Testis (tissue), 5 donors: ENCODE results near the gene RELA. TPM values are rescaled to one million over a fixed set of nuclear protein-coding genes. Genes with fewer than 3 reads are reported as not detected.

ENCODE experiments used
- DNase-seq: peaks from one replicate; pipeline ENCODE4 v3.0.0-alpha.2; 2019
- H3K27ac ChIP-seq, 2 donors: fragments of 200-600 bp; sonication (generic); one replicate each; pipeline ENCODE4 v1.5.1; 2019
- H3K27me3 ChIP-seq: fragments of 200-600 bp; sonication (generic); one replicate; pipeline ENCODE4 v1.5.1; 2019
- H3K36me3 ChIP-seq: fragments of 200-600 bp; sonication (generic); one replicate; pipeline ENCODE4 v1.5.1; 2017; ENCODE audit warnings: low read depth; ENCODE audit errors: missing control alignments
- H3K4me1 ChIP-seq: fragments of 200-600 bp; sonication (generic); one replicate; pipeline ENCODE4 v1.5.1; 2019
- H3K4me3 ChIP-seq, 2 donors: fragments of 200-600 bp; sonication (generic); one replicate each; pipeline ENCODE4 v1.5.1; 2017 to 2019
- H3K9me3 ChIP-seq: fragments of 200-600 bp; sonication (generic); one replicate; pipeline ENCODE4 v1.5.1; 2017
- POLR2A ChIP-seq: fragments of 450-650 bp; IDR thresholded peaks from one replicate; pipeline ENCODE4 v1.6.1; 2017; ENCODE audit warnings: antibody characterized with exemption, mild to moderate bottlenecking, moderate library complexity
- WGBS, 2 donors: methylation state at CpG; one replicate each; pipeline ENCODE4 v1.1.5; 2018; 5-methylcytosine and 5-hydroxymethylcytosine counted together
- intact Hi-C: fragments of 100-400 bp; cut with DNase I; formaldehyde crosslinking; loops from one replicate; pipeline ENCODE4 v1.15.1; 2023; ENCODE audit warnings: low total_unique reads
- long read RNA-seq, 2 donors: transcript quantifications; one replicate each; lab custom pipeline, GENCODE V29; 2026
- polyA plus RNA-seq: library from polyadenylated mRNA; stranded (reverse); fragments of 350-450 nt; fragmentation: Illumina TruSeq; extraction: RNeasy Lipid Tissue Mini Kit (QIAGEN cat#74804); gene quantifications from one replicate; pipeline ENCODE4 v1.2.3, GENCODE V29; 2014; ENCODE audit warnings: low read depth, low replicate concordance; ENCODE audit not compliant: insufficient read depth
- total RNA-seq, 2 donors: library from RNA; depleted of rRNA; stranded (reverse); fragments of >200 nt; gene quantifications; one replicate each; pipeline ENCODE4 v1.2.3, GENCODE V29; 2016
- TF ChIP-seq, protein P1 (sequence below), 3 experiments: fragments of 450-650 bp in 2 of 3; fragments of 200-600 bp in 1 of 3; sonication (generic) in 1 of 3; IDR thresholded peaks; one replicate each; pipeline ENCODE4 v1.5.1; 2016 to 2019; ENCODE audit warnings: antibody characterized with exemption in 3 of 3, mild to moderate bottlenecking in 2 of 3, moderate library complexity in 1 of 3

RELA gene
- 10 to 100 TPM; 64.9 to 82.0 TPM for total RNA-seq
- polyA plus RNA-seq = 47.5 TPM
- long read RNA-seq, donor 1, transcript RELA-202 (11 exons, 2,700 nt) = major isoform, 11 of 15 reads
- long read RNA-seq, donor 1, partial matches to known transcripts = 0 of 15 reads
- long read RNA-seq, donor 1, other reads (novel, unspliced or antisense) = 0 of 15 reads
- long read RNA-seq, donor 2, transcript RELA-205 (10 exons, 3,183 nt) = major isoform, 5 of 11 reads
- long read RNA-seq, donor 2, partial matches to known transcripts = 0 of 11 reads
- long read RNA-seq, donor 2, other reads (novel, unspliced or antisense) = 0 of 11 reads

DNA sequence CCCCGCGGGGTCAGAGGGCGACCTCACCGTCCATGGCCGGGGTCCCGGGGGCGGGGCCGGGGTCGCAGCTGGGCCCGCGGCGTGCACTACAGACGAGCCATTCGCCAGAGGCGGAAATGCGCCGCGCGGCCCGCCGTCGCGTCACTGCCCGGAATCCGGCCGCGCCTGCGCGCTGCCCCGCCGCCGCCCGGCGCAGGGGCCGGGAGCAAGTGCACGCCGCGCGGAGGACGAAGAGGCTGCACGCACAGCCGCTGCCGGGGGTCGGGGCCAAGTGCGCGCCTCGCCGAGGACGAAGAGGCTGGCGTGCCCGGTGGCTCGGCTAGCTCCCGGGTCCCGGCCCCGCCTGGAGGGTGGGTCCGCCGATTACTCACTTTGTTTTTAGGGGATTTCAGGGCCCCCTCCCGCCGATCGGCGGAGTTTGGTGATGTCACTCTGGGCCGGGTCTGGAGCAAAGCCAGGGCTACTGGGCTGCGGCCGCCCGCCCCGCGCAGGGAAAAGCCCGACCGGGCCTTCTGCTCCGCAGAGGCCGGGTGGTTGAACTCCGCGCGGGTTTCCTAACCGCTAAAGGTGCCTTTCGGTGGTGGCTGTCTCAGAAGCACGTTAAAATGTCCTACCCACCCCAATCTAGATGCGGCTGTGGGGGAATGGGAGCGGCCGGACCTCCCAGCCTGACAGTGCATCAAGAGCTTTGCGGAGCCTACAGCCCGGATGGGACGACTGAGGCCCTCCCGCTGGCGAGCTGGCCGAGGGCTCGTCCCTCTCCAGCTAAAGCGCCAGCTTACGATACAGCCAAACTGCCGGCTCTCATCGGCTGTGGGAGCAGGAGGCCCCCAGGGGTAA lies at the start of gene RELA:
RELA (minus strand) TSS at position 118 of the 840 bp plus-strand sequence; CDS start at position 34, 84 bp downstream.
- intact Hi-C loops = no loop called here
- 0% methylated on average over 13 to 87 of the region's 91 CpGs for WGBS, 2 donors
- peak; percentile 71 for TF ChIP-seq POLR2A
- TF ChIP-seq, protein P1, sequence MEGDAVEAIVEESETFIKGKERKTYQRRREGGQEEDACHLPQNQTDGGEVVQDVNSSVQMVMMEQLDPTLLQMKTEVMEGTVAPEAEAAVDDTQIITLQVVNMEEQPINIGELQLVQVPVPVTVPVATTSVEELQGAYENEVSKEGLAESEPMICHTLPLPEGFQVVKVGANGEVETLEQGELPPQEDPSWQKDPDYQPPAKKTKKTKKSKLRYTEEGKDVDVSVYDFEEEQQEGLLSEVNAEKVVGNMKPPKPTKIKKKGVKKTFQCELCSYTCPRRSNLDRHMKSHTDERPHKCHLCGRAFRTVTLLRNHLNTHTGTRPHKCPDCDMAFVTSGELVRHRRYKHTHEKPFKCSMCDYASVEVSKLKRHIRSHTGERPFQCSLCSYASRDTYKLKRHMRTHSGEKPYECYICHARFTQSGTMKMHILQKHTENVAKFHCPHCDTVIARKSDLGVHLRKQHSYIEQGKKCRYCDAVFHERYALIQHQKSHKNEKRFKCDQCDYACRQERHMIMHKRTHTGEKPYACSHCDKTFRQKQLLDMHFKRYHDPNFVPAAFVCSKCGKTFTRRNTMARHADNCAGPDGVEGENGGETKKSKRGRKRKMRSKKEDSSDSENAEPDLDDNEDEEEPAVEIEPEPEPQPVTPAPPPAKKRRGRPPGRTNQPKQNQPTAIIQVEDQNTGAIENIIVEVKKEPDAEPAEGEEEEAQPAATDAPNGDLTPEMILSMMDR (IDR thresholded peaks at IDR 0.05) = peak in 1 of 3 experiments; percentile 43
- Histone ChIP-seq H3K4me1 (peaks cover 18% of the 10 kb centered on the region), H3K27ac (peak within 1 kb of the TSS; percentile 93 to 97), H3K36me3 (no peaks in the 10 kb centered on the region), H3K4me3 (peak within 1 kb of the TSS; percentile 81 to 93), H3K27me3 (no peaks in the 10 kb centered on the region), H3K9me3 (no peaks in the 10 kb centered on the region)
- peak; percentile 93 for DNase-seq

DNA sequence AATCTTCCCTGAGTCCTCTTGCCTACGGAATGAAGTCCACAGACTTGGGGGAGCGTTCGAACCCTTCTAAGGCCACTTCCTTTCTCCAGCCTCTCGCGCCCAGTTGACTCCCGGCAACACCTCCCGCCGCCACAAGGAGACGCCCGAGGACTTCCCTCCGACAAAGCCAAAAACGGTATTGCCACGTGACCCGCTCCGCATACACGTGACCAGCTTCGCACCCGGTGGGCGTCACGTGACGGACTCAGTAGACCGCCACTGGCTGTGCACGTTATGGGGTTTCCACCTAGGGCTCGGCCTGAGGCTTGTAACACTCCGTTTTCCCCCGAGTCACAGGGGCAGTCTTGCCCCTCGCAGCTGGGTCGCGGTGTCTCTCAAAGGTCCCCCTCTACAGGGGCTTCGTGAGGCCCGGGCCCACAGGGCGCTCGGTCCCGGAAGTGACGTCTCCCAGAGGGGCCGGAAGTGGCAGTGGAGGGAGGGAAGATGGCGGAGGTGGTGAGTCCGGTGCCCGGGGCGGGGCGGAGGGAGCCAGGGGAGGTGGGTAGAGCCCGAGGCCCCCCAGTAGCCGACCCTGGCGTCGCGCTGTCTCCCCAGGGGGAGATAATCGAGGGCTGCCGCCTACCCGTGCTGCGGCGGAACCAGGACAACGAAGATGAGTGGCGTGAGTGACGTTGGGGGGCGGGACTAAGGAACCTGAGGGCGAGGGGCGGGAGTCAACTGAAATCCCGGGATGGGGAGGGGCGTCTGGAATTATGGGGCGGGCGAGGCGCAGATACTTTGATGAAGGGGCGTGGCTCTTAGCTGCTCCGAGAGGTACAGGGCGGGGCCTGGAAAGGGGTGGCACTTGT lies 49.3 kb upstream of the RELA start, which contains the start of gene KAT5:
KAT5 (plus strand) TSS at position 468 of the 848 bp plus-strand sequence; CDS start at position 484, 16 bp downstream.
- Histone ChIP-seq H3K36me3 (no peaks in the 10 kb centered on the region), H3K4me1 (peaks cover 12% of the 10 kb centered on the region), H3K4me3 (peak within 1 kb of the TSS; percentile 64 to 74), H3K27me3 (no peaks in the 10 kb centered on the region), H3K9me3 (no peaks in the 10 kb centered on the region), H3K27ac (peak within 1 kb of the TSS; percentile 98)
- intact Hi-C loops = loop anchor here (5.0 kb wide), 1 partner anchor 105 kb away; no protein-coding TSS in a partner anchor
- WGBS, 2 donors = 0% methylated on average over 49 to 64 of the region's 65 CpGs
- peak; percentile 99 for DNase-seq
- TF ChIP-seq, protein P1 (IDR thresholded peaks at IDR 0.05) = peak; percentile 99 to 100 (median 99)
- peak; percentile 59 for TF ChIP-seq POLR2A

GRCh38 chr11:65710421-65710820 lies 47.7 kb upstream of the RELA start:
- peak overlapping the region in 1 of 2 donors; percentile 98 for H3K27ac ChIP-seq

DNA sequence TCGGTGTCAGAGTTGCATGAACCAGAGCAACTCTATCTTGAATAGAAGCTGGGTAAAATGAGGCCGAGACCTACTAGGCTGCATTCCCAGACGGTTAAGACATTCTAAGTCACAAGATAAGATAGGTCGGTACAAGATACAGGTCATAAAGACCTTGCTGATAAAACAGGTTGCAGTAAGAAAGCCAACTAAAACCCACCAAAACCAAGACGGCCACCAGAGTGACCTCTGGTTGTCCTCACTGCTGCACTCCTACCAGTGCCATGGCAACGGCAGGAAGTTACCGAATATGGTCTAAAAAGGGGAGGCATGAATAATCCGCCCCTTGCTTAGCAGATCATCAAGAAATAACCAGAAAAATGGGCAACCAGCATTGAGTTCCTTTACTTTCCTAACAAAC lies 46.9 kb upstream of the RELA start:
- H3K27me3 ChIP-seq = no peaks in the 10 kb centered on the region
- no peak for DNase-seq
- peaks cover 12% of the 10 kb centered on the region for H3K4me1 ChIP-seq
- intact Hi-C loops = loop anchor here (5.0 kb wide), 1 partner anchor 108 kb away; no protein-coding TSS in a partner anchor
- H3K36me3 ChIP-seq = no peaks in the 10 kb centered on the region
- H3K9me3 ChIP-seq = no peaks in the 10 kb centered on the region
- TF ChIP-seq POLR2A = no peak
- TF ChIP-seq, protein P1 (IDR thresholded peaks at IDR 0.05) = no peak
- 39 to 47% methylated on average over 8 of the region's 8 CpGs for WGBS, 2 donors
- H3K4me3 ChIP-seq = no peak overlapping the region
- H3K27ac ChIP-seq = no peak overlapping the region

More at GRCh38 chr11:65710421-65710820, 47.7 kb upstream of the RELA start:
- no peaks in the 10 kb centered on the region for H3K36me3 ChIP-seq
- H3K9me3 ChIP-seq = no peaks in the 10 kb centered on the region
- H3K4me3 ChIP-seq = no peak overlapping the region
- H3K4me1 ChIP-seq = peaks cover 12% of the 10 kb centered on the region
- DNase-seq = no peak
- intact Hi-C loops = loop anchor here (5.0 kb wide), 1 partner anchor 107 kb away; no protein-coding TSS in a partner anchor
- no peaks in the 10 kb centered on the region for H3K27me3 ChIP-seq
- WGBS, 2 donors = 40 to 69% methylated on average over 3 of the region's 3 CpGs
- TF ChIP-seq POLR2A = no peak
- TF ChIP-seq, protein P1 (IDR thresholded peaks at IDR 0.05) = no peak
